Activated CD4-positive, alpha-beta T cell treated with anti-CD3 and anti-CD28 coated beads, Interleukin-2, amount 50 U/mL, for 24 hours (primary cell): ENCODE measurements around the gene ZCWPW1.

ENCODE experiments used
- DNase-seq, 2 donors: peaks; one replicate each; pipeline ENCODE4 v3.0.0-alpha.2; 2020; ENCODE audit warnings: low read depth in 1 of 2, low spot score in 1 of 2

Gene ZCWPW1, protein sequence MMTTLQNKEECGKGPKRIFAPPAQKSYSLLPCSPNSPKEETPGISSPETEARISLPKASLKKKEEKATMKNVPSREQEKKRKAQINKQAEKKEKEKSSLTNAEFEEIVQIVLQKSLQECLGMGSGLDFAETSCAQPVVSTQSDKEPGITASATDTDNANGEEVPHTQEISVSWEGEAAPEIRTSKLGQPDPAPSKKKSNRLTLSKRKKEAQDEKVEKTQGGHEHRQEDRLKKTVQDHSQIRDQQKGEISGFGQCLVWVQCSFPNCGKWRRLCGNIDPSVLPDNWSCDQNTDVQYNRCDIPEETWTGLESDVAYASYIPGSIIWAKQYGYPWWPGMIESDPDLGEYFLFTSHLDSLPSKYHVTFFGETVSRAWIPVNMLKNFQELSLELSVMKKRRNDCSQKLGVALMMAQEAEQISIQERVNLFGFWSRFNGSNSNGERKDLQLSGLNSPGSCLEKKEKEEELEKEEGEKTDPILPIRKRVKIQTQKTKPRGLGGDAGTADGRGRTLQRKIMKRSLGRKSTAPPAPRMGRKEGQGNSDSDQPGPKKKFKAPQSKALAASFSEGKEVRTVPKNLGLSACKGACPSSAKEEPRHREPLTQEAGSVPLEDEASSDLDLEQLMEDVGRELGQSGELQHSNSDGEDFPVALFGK

GRCh38 chr7:100428199-100428966 lies at the start of gene ZCWPW1:
Gene ZCWPW1, minus strand, starts transcription at chr7:100428703. Its CDS starts 8,054 bp downstream, at chr7:100420649.
- DNase-seq: peak; percentile 95 to 96

GRCh38 chr7:100477871-100478267 lies 49.4 kb upstream of the ZCWPW1 start:
- DNase-seq: no peak

DNA sequence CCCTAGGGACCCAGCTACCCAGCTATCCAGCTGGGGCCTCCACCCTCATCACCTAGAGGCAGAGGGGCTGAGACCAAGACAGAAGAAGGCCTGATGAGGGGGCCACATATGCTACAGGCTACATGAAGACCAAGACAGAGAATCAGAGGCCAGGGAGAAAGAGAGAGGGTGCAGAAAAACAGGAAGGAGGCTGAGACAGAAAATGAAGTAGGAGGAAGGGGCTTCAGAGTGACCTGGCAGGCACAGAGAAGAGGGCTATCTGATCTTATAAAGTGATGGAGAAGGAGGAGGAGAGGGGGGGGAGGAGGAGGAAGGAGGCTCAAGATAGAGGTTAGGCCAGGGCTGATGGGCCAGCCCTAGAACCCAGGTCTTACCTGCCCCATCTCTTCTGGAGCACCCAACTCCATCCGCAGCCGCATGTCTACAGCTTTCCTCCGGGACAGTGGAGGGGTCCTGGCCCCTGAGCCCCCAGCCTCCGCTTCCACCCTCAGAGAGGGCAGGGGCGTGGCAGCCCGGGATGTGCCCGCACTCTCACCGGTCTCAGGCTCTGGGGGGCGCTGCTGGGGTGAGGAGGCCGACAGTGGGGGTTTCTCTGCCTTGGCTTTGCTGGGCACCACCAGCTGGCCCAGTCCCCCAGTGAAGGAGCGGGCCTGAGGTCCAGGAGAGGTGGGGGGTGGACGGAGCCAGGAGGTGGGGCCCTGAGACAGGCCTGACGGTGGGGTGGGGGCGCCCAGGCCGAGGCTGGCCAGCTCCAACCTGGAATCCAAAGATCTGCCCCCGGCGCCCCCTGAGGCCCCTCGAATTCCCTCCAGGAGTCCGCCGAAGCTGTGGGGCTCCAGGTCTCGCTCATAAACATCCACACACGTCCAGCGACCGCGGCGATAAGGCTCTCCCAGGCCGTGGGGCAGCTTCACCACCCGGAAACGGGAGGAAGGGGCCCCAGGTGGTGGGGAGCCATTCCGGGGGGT lies 48.7 kb upstream of the ZCWPW1 start:
- no peak for DNase-seq

- no peak for DNase-seq
Observed at GRCh38 chr7:100476101-100476780, 47.7 kb upstream of the ZCWPW1 start.

GRCh38 chr7:100475549-100475948 lies 47.0 kb upstream of the ZCWPW1 start:
- DNase-seq: no peak

- no peak for DNase-seq
Observed at GRCh38 chr7:100472854-100473499, 44.5 kb upstream of the ZCWPW1 start.

DNA sequence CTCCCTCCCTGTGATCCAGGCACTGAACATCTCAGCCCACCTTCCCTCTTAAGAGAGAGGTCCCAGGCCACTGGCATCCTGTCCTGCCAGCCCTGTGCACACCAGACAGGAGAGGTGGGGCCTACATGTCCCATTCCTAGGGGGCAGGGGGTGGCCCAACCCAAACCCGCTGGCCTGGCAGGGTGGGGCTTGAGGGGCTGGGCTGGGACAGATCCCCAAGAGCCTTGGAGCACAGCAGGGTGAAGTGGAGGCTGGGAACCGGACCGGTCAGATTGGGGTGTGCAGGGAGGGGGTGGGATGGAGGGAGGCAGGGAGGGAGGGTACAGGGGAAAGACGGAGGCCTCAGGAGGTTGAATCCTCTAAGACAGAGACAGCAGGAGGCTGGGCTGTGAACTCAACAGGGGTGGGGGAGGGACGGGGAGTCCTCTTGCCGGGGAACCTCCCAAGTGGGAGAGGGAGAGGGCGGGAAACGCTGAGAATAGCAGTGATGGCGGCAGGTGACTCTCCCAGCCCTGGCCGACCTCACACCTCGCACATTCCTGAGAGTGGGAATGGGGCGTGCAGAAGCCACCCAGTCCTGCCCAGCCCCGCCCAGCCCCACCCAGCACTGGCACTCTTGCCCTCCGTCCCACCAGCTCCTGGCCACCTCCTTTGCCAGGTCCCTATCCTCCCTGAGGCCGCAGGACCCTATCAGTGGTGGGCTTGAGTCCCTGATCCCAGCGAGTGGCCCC lies 43.8 kb upstream of the ZCWPW1 start:
- no peak for DNase-seq

DNA sequence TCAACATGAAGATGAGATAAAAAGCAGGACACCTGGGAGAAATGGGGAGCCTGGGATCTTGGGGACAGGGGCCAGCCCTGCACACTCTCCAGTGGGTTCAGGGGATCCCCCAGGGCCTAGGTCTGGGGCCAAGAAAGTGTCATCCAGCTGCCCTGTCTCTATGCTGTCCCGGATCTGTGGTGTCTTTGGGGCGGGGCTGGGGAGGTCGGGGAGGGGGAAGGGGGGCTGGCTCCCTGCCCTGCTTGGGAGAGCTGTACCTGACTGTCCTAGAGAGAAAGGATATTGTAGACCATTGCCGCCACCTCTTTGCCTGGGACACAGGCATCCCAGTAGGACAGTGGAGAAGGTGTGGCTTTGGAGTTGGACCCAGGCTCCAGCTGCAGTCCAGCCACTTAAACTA lies 42.5 kb upstream of the ZCWPW1 start:
- no peak for DNase-seq

GRCh38 chr7:100469227-100470044 lies 40.9 kb upstream of the ZCWPW1 start:
- DNase-seq: peak; percentile 73 to 78

GRCh38 chr7:100467638-100468373 lies 39.3 kb upstream of the ZCWPW1 start:
- no peak for DNase-seq

- DNase-seq: no peak
Observed at GRCh38 chr7:100466653-100467605, 38.4 kb upstream of the ZCWPW1 start.

GRCh38 chr7:100465702-100466311 lies 37.3 kb upstream of the ZCWPW1 start:
- DNase-seq: no peak

DNA sequence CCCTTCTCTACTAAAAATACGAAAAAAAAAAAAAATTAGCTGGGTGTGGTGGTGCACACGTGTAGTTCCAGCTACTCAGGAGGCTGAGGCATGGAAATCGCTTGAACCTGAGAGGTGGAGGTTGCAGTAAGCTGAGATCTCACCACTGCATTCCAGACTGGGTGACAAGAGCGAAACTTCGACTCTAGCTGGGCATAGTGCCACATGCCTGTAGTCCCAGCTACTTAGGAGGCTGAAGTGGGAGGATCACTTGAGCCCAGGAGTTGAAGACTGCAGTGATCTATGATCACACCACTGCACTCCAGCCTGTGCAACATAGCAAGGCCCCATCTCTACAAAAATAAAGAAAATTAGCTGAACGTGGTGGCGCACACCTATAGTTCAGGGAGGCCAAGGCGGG lies 36.8 kb upstream of the ZCWPW1 start:
- no peak for DNase-seq

DNA sequence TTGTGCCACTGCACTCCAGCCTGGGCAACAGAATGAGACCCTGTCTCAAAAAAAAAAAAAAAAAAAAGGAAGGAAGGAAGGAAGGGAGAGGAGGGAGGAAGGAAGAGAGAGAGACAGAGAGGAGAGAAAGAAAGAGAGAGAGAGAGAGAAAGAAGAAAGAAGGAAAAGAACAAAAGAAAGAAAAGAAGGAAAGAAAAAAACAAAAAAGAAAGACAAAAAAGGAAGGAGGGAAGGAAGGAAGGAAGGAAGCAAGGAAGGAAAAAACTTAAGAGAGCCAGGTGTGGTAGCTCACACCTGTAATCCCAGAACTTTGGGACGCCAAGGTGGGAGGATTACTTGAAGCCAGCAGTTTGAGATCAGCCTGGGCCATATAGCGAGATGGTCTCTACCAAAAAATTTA lies 36.3 kb upstream of the ZCWPW1 start:
- no peak for DNase-seq

GRCh38 chr7:100464210-100464660 lies 35.7 kb upstream of the ZCWPW1 start, which contains the start of gene SPACDR:
Gene SPACDR, minus strand, starts transcription at chr7:100464260. Its CDS starts 235 bp downstream, at chr7:100464025.
- no peak for DNase-seq

- no peak for DNase-seq
Observed at GRCh38 chr7:100457033-100457432, 28.5 kb upstream of the ZCWPW1 start.
